LNCaP clone FGC (cell line): ENCODE measurements around the gene FCHO2.
"Not testable (repeated sequence)": the region's sequence is repeated elsewhere in the genome, so short reads cannot be mapped to it uniquely, and the experiment has no call there.

Source experiments
- DNase-seq: peaks from one replicate; pipeline ENCODE4 v3.0.0-alpha.2; 2011; ENCODE audit warnings: low read depth
- H3K4me3 ChIP-seq: 2 replicates; pipeline ENCODE4 v1.5.1; 2011; ENCODE audit warnings: mild to moderate bottlenecking, low read depth, low read length, control low read depth
- TF ChIP-seq, protein P1 (sequence below): IDR thresholded peaks from 2 replicates; pipeline ENCODE4 v1.5.1; 2012; ENCODE audit warnings: mild to moderate bottlenecking; ENCODE audit not compliant: control insufficient read depth, insufficient read depth; ENCODE audit errors: extremely low read depth

FCHO2 gene

GRCh38 chr5:72994578-72994977 is 38.7 kb downstream of the FCHO2 start:
- H3K4me3 ChIP-seq = no peak overlapping the region
- TF ChIP-seq, protein P1, sequence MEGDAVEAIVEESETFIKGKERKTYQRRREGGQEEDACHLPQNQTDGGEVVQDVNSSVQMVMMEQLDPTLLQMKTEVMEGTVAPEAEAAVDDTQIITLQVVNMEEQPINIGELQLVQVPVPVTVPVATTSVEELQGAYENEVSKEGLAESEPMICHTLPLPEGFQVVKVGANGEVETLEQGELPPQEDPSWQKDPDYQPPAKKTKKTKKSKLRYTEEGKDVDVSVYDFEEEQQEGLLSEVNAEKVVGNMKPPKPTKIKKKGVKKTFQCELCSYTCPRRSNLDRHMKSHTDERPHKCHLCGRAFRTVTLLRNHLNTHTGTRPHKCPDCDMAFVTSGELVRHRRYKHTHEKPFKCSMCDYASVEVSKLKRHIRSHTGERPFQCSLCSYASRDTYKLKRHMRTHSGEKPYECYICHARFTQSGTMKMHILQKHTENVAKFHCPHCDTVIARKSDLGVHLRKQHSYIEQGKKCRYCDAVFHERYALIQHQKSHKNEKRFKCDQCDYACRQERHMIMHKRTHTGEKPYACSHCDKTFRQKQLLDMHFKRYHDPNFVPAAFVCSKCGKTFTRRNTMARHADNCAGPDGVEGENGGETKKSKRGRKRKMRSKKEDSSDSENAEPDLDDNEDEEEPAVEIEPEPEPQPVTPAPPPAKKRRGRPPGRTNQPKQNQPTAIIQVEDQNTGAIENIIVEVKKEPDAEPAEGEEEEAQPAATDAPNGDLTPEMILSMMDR = no peak
- DNase-seq = no peak

- DNase-seq = no peak
- TF ChIP-seq, protein P1 = no peak
These were observed 40.8 kb downstream of the FCHO2 start for GRCh38 chr5:72996632-72997031.

DNA sequence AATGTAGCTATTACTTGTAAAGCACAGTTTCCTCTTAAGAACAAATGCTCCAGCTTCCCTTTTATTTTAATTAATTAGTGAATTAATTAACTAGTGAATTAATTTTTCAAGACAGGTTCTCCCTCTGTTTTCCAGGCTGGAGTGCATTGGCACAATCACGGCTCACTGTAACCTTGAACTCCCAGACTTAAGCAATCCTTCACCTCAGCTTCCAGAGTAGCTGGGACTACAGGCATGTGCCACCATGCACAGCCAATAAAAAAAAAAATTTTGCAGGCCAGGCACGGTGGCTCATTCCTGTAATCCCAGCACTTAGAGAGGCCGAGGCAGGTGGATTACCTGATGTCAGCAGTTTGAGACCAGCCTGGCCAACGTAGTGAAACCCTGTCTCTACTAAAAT is 44.1 kb downstream of the FCHO2 start:
- TF ChIP-seq, protein P1 = no peak
- no peak overlapping the region for H3K4me3 ChIP-seq
- DNase-seq = no peak

More at GRCh38 chr5:72996632-72997031, 40.8 kb downstream of the FCHO2 start:
- H3K4me3 ChIP-seq = no peak overlapping the region

DNA sequence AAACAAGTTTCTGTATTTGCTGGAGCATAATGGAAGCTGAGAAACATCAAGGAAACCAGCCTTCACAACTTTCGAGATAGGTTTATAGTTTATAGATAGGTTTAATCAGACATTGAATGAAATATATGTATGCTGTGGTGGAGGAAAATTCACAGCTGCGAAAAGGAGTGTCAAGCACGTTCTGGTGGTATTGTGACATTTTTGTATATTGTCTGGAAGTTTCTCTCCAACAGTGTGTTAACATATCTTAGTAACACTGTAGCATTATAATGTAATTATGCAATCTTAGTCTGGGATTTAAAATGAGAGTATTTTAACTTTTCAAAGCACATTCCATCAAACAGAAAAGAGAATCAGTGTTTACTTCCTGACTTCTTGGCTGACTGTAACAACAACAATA is 50.0 kb downstream of the FCHO2 start:
- no peak overlapping the region for H3K4me3 ChIP-seq
- TF ChIP-seq, protein P1 = no peak
- DNase-seq = no peak

GRCh38 chr5:73007051-73007450 is 51.2 kb downstream of the FCHO2 start:
- no peak overlapping the region for H3K4me3 ChIP-seq

GRCh38 chr5:73008831-73009230 is 53.0 kb downstream of the FCHO2 start:
- no peak for DNase-seq
- no peak overlapping the region for H3K4me3 ChIP-seq
- TF ChIP-seq, protein P1 = no peak

More at GRCh38 chr5:73007051-73007450, 51.2 kb downstream of the FCHO2 start:
- TF ChIP-seq, protein P1 = no peak
- DNase-seq = no peak

GRCh38 chr5:73011612-73012011 is 55.8 kb downstream of the FCHO2 start:
- DNase-seq, H3K4me3 ChIP-seq: not testable (repeated sequence)
